Measurements from ENCODE around the gene CYB561A3. TPM values are rescaled to one million over a fixed set of nuclear protein-coding genes. Genes with fewer than 3 reads are reported as not detected.

CYB561A3 gene
- total and polyA plus RNA-seq, 8 donors: 13.4 to 106 (median 20.8) TPM

GRCh38 chr11:61359516-61359915 lies 2.2 kb downstream of the CYB561A3 start:
- no peak overlapping the region for H3K4me3 ChIP-seq
- no peaks in the 10 kb centered on the region for H3K9me3 ChIP-seq
- H3K4me1 ChIP-seq: peaks cover 21 to 55% (median 33%) of the 10 kb centered on the region in 4 donors
- 73 to 85% (median 80%) methylated on average over 6 of the region's 6 CpGs for WGBS, 5 donors
- peaks cover 5 to 26% (median 24%) of the 10 kb centered on the region in 4 donors for H3K36me3 ChIP-seq
- H3K27me3 ChIP-seq: no peaks in the 10 kb centered on the region
- intact Hi-C loops (cut with DNase I; ENCODE audit: low total_unique reads): no loop called here
- peak overlapping the region in 2 of 5 donors; percentile 60 to 99 for H3K27ac ChIP-seq
- peak in 1 of 2 donors; percentile 35 for DNase-seq
- TF ChIP-seq CTCF (IDR thresholded peaks at IDR 0.05): no peak
- TF ChIP-seq POLR2A (IDR thresholded peaks at IDR 0.05): no peak
- TF ChIP-seq POLR2AphosphoS5 (IDR thresholded peaks at IDR 0.05): no peak
- TF ChIP-seq EP300 (IDR thresholded peaks at IDR 0.05): no peak

GRCh38 chr11:61358566-61358965 lies 3.1 kb downstream of the CYB561A3 start:
- intact Hi-C loops (cut with DNase I; ENCODE audit: low total_unique reads): no loop called here
- TF ChIP-seq CTCF (IDR thresholded peaks at IDR 0.05) (no peak), POLR2AphosphoS5 (IDR thresholded peaks at IDR 0.05) (no peak), POLR2A (IDR thresholded peaks at IDR 0.05) (no peak), EP300 (IDR thresholded peaks at IDR 0.05) (no peak)
- H3K4me3 ChIP-seq: no peak overlapping the region
- H3K9me3 ChIP-seq: no peaks in the 10 kb centered on the region
- no peaks in the 10 kb centered on the region for H3K27me3 ChIP-seq
- no peak overlapping the region for H3K27ac ChIP-seq
- no peak for DNase-seq
- WGBS, 5 donors: 96 to 97% (median 97%) methylated on average over 10 to 11 of the region's 11 CpGs
- H3K36me3 ChIP-seq: peaks cover 5 to 27% (median 26%) of the 10 kb centered on the region in 4 donors
- peaks cover 20 to 50% (median 30%) of the 10 kb centered on the region in 4 donors for H3K4me1 ChIP-seq

- intact Hi-C loops (cut with DNase I; ENCODE audit: low total_unique reads): no loop called here
- DNase-seq: no peak
- no peaks in the 10 kb centered on the region for H3K27me3 ChIP-seq
- 92 to 97% (median 94%) methylated on average over 6 of the region's 6 CpGs for WGBS, 5 donors
- H3K27ac ChIP-seq: no peak overlapping the region
- no peaks in the 10 kb centered on the region for H3K9me3 ChIP-seq
- H3K36me3 ChIP-seq: peaks cover 12 to 34% (median 33%) of the 10 kb centered on the region in 4 donors
- peaks cover 13 to 43% (median 24%) of the 10 kb centered on the region in 4 donors for H3K4me1 ChIP-seq
- no peak overlapping the region for H3K4me3 ChIP-seq
- TF ChIP-seq POLR2AphosphoS5 (IDR thresholded peaks at IDR 0.05) (no peak), POLR2A (IDR thresholded peaks at IDR 0.05) (no peak), EP300 (IDR thresholded peaks at IDR 0.05) (no peak), CTCF (IDR thresholded peaks at IDR 0.05) (no peak)
Observed at GRCh38 chr11:61357894-61358239, 3.8 kb downstream of the CYB561A3 start.

GRCh38 chr11:61357233-61357893 lies 4.3 kb downstream of the CYB561A3 start:
- intact Hi-C loops (cut with DNase I; ENCODE audit: low total_unique reads): no loop called here
- no peak overlapping the region for H3K27ac ChIP-seq
- H3K36me3 ChIP-seq: peaks cover 17 to 39% (median 38%) of the 10 kb centered on the region in 4 donors
- H3K4me3 ChIP-seq: no peak overlapping the region
- peak in 1 of 2 donors; percentile 35 for DNase-seq
- whole genome bisulfite sequencing, 5 donors: 84 to 87% (median 86%) methylated on average over 9 of the region's 9 CpGs
- no peaks in the 10 kb centered on the region for H3K9me3 ChIP-seq
- H3K27me3 ChIP-seq: no peaks in the 10 kb centered on the region
- peaks cover 11 to 39% (median 21%) of the 10 kb centered on the region in 4 donors for H3K4me1 ChIP-seq
- TF ChIP-seq EP300 (IDR thresholded peaks at IDR 0.05) (no peak), CTCF (IDR thresholded peaks at IDR 0.05) (no peak), POLR2AphosphoS5 (IDR thresholded peaks at IDR 0.05) (no peak)

All from stomach (tissue), 9 donors.